Stomach (tissue), 4 donors: Measurements from ENCODE around the gene NRG2.

Source experiments
- POLR2A ChIP-seq, 4 donors: fragments of 450-650 bp; IDR thresholded peaks; one replicate each; pipeline ENCODE4 v1.6.1; 2016; ENCODE audit warnings: antibody characterized with exemption in 4 of 4, control low read depth in 2 of 4, mild to moderate bottlenecking in 1 of 4, moderate library complexity in 1 of 4
- POLR2AphosphoS5 ChIP-seq, 3 donors: sonication (generic); formaldehyde crosslinking; IDR thresholded peaks; one replicate each; pipeline ENCODE4 v1.6.1; 2016; ENCODE audit warnings: antibody characterized with exemption in 3 of 3

GRCh38 chr5:139855451-139855850, 187.6 kb downstream of the NRG2 start:
- TF ChIP-seq POLR2A (IDR thresholded peaks at IDR 0.05), result no peak
- TF ChIP-seq POLR2AphosphoS5 (IDR thresholded peaks at IDR 0.05), result no peak
